Mesenchymal stem cell (in vitro differentiated cells and primary cell): ENCODE results near the gene DENND10.

Experiments
- DNase-seq: peaks from one replicate; pipeline ENCODE4 v3.0.0-alpha.2; 2013
- H2AFZ ChIP-seq: one replicate; pipeline ENCODE4 v1.6.1; 2013; ENCODE audit warnings: low read depth, mild to moderate bottlenecking, control low read depth, inconsistent platforms, low read length, moderate library complexity
- H2AK5ac ChIP-seq: 2 replicates; pipeline ENCODE4 v1.6.1; 2013; ENCODE audit warnings: low read length, moderate library complexity, mild to moderate bottlenecking, inconsistent platforms; ENCODE audit not compliant: severe bottlenecking
- H2BK120ac ChIP-seq: one replicate; pipeline ENCODE4 v1.6.1; 2013; ENCODE audit warnings: low read depth, mild to moderate bottlenecking, inconsistent platforms, low read length, moderate library complexity
- H2BK12ac ChIP-seq, 2 experiments: one replicate each; pipeline ENCODE4 v1.6.1; 2013; ENCODE audit warnings: inconsistent platforms in 2 of 2, low read length in 2 of 2, mild to moderate bottlenecking in 2 of 2, moderate library complexity in 2 of 2, control low read depth in 1 of 2
- H2BK15ac ChIP-seq: one replicate; pipeline ENCODE4 v1.6.1; 2013; ENCODE audit warnings: mild to moderate bottlenecking, low read depth, inconsistent platforms; ENCODE audit not compliant: poor library complexity, severe bottlenecking
- H2BK5ac ChIP-seq: 2 replicates; pipeline ENCODE4 v1.6.1; 2013; ENCODE audit warnings: low read depth, mild to moderate bottlenecking, low read length, control low read depth, inconsistent platforms; ENCODE audit not compliant: poor library complexity, severe bottlenecking
- H3K14ac ChIP-seq, 2 experiments: one replicate each; pipeline ENCODE4 v1.6.1; 2013; ENCODE audit warnings: inconsistent platforms in 2 of 2, low read length in 2 of 2, control low read depth in 1 of 2, mild to moderate bottlenecking in 1 of 2, moderate library complexity in 1 of 2
- H3K18ac ChIP-seq, 2 experiments: one replicate each; pipeline ENCODE4 v1.6.1; 2013; ENCODE audit warnings: inconsistent platforms in 2 of 2, low read length in 2 of 2, control low read depth in 1 of 2, low read depth in 1 of 2, mild to moderate bottlenecking in 1 of 2
- H3K23ac ChIP-seq, 2 experiments: one replicate each; pipeline ENCODE4 v1.6.1; 2013; ENCODE audit warnings: inconsistent platforms in 2 of 2, low read length in 2 of 2, mild to moderate bottlenecking in 2 of 2, moderate library complexity in 2 of 2, control low read depth in 1 of 2
- H3K27ac ChIP-seq: 2 replicates; pipeline ENCODE4 v1.5.1; 2013; ENCODE audit warnings: mild to moderate bottlenecking, moderate library complexity, low read length, control low read depth, inconsistent platforms; ENCODE audit not compliant: poor library complexity, severe bottlenecking
- H3K27me3 ChIP-seq, 2 experiments: 2 replicates each; pipeline versions ENCODE4 v1.6.1 to v1.7.0; 2013; ENCODE audit warnings: low read length in 2 of 2, mild to moderate bottlenecking in 2 of 2, moderate library complexity in 2 of 2, control low read depth in 1 of 2, inconsistent platforms in 1 of 2; ENCODE audit not compliant: control insufficient read depth in 1 of 2, insufficient read depth in 1 of 2
- H3K36me3 ChIP-seq, 2 experiments: 2 replicates each; pipeline versions ENCODE4 v1.6.1 to v1.7.0; 2013; ENCODE audit warnings: low read length in 2 of 2, control low read depth in 1 of 2, inconsistent platforms in 1 of 2, low read depth in 1 of 2, mild to moderate bottlenecking in 1 of 2; ENCODE audit not compliant: insufficient read depth in 2 of 2, control insufficient read depth in 1 of 2
- H3K4ac ChIP-seq, 2 experiments: one replicate each; pipeline ENCODE4 v1.6.1; 2013; ENCODE audit warnings: inconsistent platforms in 2 of 2, low read length in 2 of 2, mild to moderate bottlenecking in 2 of 2, moderate library complexity in 2 of 2, control low read depth in 1 of 2, low read depth in 1 of 2
- H3K4me1 ChIP-seq: 2 replicates; pipeline ENCODE4 v1.6.1; 2013; ENCODE audit warnings: low read depth, low read length, control low read depth; ENCODE audit not compliant: control insufficient read depth, insufficient read depth
- H3K4me2 ChIP-seq: 2 replicates; pipeline ENCODE4 v1.6.1; 2013; ENCODE audit warnings: low read length, mild to moderate bottlenecking, inconsistent platforms; ENCODE audit not compliant: poor library complexity, severe bottlenecking
- H3K4me3 ChIP-seq, 2 experiments: 2 replicates each; pipeline versions ENCODE4 v1.5.1 to v1.7.0; 2013; ENCODE audit warnings: low read length in 2 of 2, mild to moderate bottlenecking in 2 of 2, control low read depth in 1 of 2, low read depth in 1 of 2; ENCODE audit not compliant: insufficient read depth in 1 of 2
- H3K79me1 ChIP-seq: replicated peaks from 2 replicates; pipeline ENCODE4 v1.6.1; 2013; ENCODE audit warnings: mild to moderate bottlenecking, control low read depth, low read length, inconsistent platforms; ENCODE audit not compliant: poor library complexity, severe bottlenecking
- H3K9ac ChIP-seq: 2 replicates; pipeline ENCODE4 v1.7.0; 2013; ENCODE audit warnings: mild to moderate bottlenecking, low read length, moderate library complexity
- H3K9me3 ChIP-seq: 2 replicates; pipeline ENCODE4 v1.7.0; 2013; ENCODE audit warnings: mild to moderate bottlenecking, low read length; ENCODE audit not compliant: control insufficient read depth
- H4K8ac ChIP-seq: one replicate; pipeline ENCODE4 v1.6.1; 2013; ENCODE audit warnings: inconsistent platforms, mild to moderate bottlenecking, low read length, moderate library complexity
- H4K91ac ChIP-seq: one replicate; pipeline ENCODE4 v1.6.1; 2013; ENCODE audit warnings: mild to moderate bottlenecking, low read length, inconsistent platforms
- WGBS: methylation state at CpG from one replicate; pipeline ENCODE4 v1.1.7; 2013; ENCODE audit warnings: mixed read lengths; 5-methylcytosine and 5-hydroxymethylcytosine counted together

The DENND10 gene

GRCh38 chr10:119116326-119116951 is 12.5 kb downstream of the DENND10 start:
- Histone ChIP-seq H2AFZ (no peak overlapping the region), H4K8ac (no peak overlapping the region), H2AK5ac (no peak overlapping the region), H2BK5ac (no peak overlapping the region), H3K4me3 (no peak overlapping the region), H3K27ac (no peak overlapping the region), H3K9me3 (no peaks in the 10 kb centered on the region), H3K36me3 (peaks cover 37 to 74% of the 10 kb centered on the region in 2 experiments), H2BK120ac (no peak overlapping the region), H2BK15ac (no peak overlapping the region), H3K4me1 (peaks cover 5% of the 10 kb centered on the region), H3K79me1 (peaks cover 8% of the 10 kb centered on the region), H4K91ac (no peak overlapping the region), H3K4me2 (no peak overlapping the region), H3K23ac (no peak overlapping the region), H3K9ac (peak overlapping the region; percentile 18), H2BK12ac (no peak overlapping the region), H3K27me3 (no peaks in the 10 kb centered on the region), H3K18ac (no peak overlapping the region), H3K14ac (no peak overlapping the region), H3K4ac (no peak overlapping the region)
- DNase-seq = peak; percentile 44
- WGBS = 90% methylated on average over 4 of the region's 6 CpGs

- no peak overlapping the region for H3K23ac ChIP-seq
- H2BK12ac ChIP-seq = no peak overlapping the region
- H3K4me2 ChIP-seq = no peak overlapping the region
- H3K27me3 ChIP-seq = no peaks in the 10 kb centered on the region
- H3K36me3 ChIP-seq = peaks cover 40 to 79% of the 10 kb centered on the region in 2 experiments
- no peak overlapping the region for H3K18ac ChIP-seq
- H3K14ac ChIP-seq = no peak overlapping the region
- H2AFZ ChIP-seq = no peak overlapping the region
- no peak overlapping the region for H2BK5ac ChIP-seq
- H3K27ac ChIP-seq = no peak overlapping the region
- 98% methylated on average over 5 of the region's 5 CpGs for WGBS
- no peak overlapping the region for H2AK5ac ChIP-seq
- no peak overlapping the region for H3K9ac ChIP-seq
- H4K91ac ChIP-seq = no peak overlapping the region
- no peak for DNase-seq
- no peak overlapping the region for H2BK15ac ChIP-seq
- H4K8ac ChIP-seq = no peak overlapping the region
- H3K79me1 ChIP-seq = peaks cover 10% of the 10 kb centered on the region
- H3K4me3 ChIP-seq = no peak overlapping the region
- no peaks in the 10 kb centered on the region for H3K9me3 ChIP-seq
- no peak overlapping the region for H2BK120ac ChIP-seq
- no peak overlapping the region for H3K4ac ChIP-seq
- peaks cover 5% of the 10 kb centered on the region for H3K4me1 ChIP-seq
These were observed 14.3 kb downstream of the DENND10 start for GRCh38 chr10:119118231-119118630.

GRCh38 chr10:119119400-119119799 is 15.5 kb downstream of the DENND10 start:
- Histone ChIP-seq H3K18ac (no peak overlapping the region), H2AK5ac (no peak overlapping the region), H2BK120ac (no peak overlapping the region), H3K27ac (no peak overlapping the region), H2AFZ (no peak overlapping the region), H3K79me1 (peaks cover 11% of the 10 kb centered on the region), H3K9me3 (no peaks in the 10 kb centered on the region), H3K4ac (no peak overlapping the region), H3K23ac (no peak overlapping the region), H3K27me3 (no peaks in the 10 kb centered on the region), H3K9ac (no peak overlapping the region), H2BK12ac (no peak overlapping the region), H3K4me3 (no peak overlapping the region), H2BK5ac (no peak overlapping the region), H4K8ac (no peak overlapping the region), H3K14ac (no peak overlapping the region), H2BK15ac (no peak overlapping the region), H3K36me3 (peaks cover 40 to 82% of the 10 kb centered on the region in 2 experiments), H3K4me1 (no peaks in the 10 kb centered on the region), H3K4me2 (no peak overlapping the region), H4K91ac (no peak overlapping the region)
- no peak for DNase-seq
- 100% methylated on average over 1 of the region's 1 CpG for WGBS

- no peak overlapping the region for H3K9ac ChIP-seq
- peaks cover 45 to 83% of the 10 kb centered on the region in 2 experiments for H3K36me3 ChIP-seq
- no peak overlapping the region for H2AFZ ChIP-seq
- H3K4ac ChIP-seq = no peak overlapping the region
- no peak overlapping the region for H3K4me2 ChIP-seq
- no peaks in the 10 kb centered on the region for H3K27me3 ChIP-seq
- no peak overlapping the region for H4K8ac ChIP-seq
- H2AK5ac ChIP-seq = no peak overlapping the region
- H2BK5ac ChIP-seq = no peak overlapping the region
- peak; percentile 93 for DNase-seq
- WGBS = 68% methylated on average over 2 of the region's 4 CpGs
- H2BK15ac ChIP-seq = no peak overlapping the region
- no peaks in the 10 kb centered on the region for H3K4me1 ChIP-seq
- H3K4me3 ChIP-seq = no peak overlapping the region
- no peak overlapping the region for H3K14ac ChIP-seq
- H3K27ac ChIP-seq = no peak overlapping the region
- H3K79me1 ChIP-seq = peaks cover 10% of the 10 kb centered on the region
- H3K18ac ChIP-seq = no peak overlapping the region
- no peaks in the 10 kb centered on the region for H3K9me3 ChIP-seq
- H4K91ac ChIP-seq = no peak overlapping the region
- H2BK12ac ChIP-seq = no peak overlapping the region
- H2BK120ac ChIP-seq = no peak overlapping the region
- no peak overlapping the region for H3K23ac ChIP-seq
These were observed 16.5 kb downstream of the DENND10 start for GRCh38 chr10:119120413-119120867.
